GM12878 (cell line): ENCODE results near the gene TMEM120B. TPM values are rescaled to one million over a fixed set of nuclear protein-coding genes. Genes with fewer than 3 reads are reported as not detected.

Source experiments
- BHLHE40 ChIP-seq, 2 experiments: fragments of 450-650 bp in 1 of 2; IDR thresholded peaks; 2 replicates each; pipeline ENCODE4 v1.6.1; 2011 to 2017; ENCODE audit warnings: low read depth in 2 of 2, borderline replicate concordance in 1 of 2, improper control_type of control experiment in 1 of 2, low read length in 1 of 2, mild to moderate bottlenecking in 1 of 2
- DPF2 ChIP-seq: fragments of 450-650 bp; IDR thresholded peaks from 2 replicates; pipeline ENCODE4 v1.6.1; 2017; ENCODE audit warnings: mild to moderate bottlenecking
- ESRRA ChIP-seq: IDR thresholded peaks from 2 replicates; pipeline ENCODE4 v1.6.1; 2012; ENCODE audit warnings: mild to moderate bottlenecking, low read length, improper control_type of control experiment
- FOXK2 ChIP-seq: fragments of 450-650 bp; IDR thresholded peaks from 2 replicates; pipeline ENCODE4 v1.6.1; 2017; ENCODE audit warnings: mild to moderate bottlenecking, moderate library complexity
- HDAC2 ChIP-seq: fragments of 200-600 bp; sonication (generic); IDR thresholded peaks from 2 replicates; pipeline ENCODE4 v1.6.1; 2017
- JUNB ChIP-seq: IDR thresholded peaks from 2 replicates; pipeline ENCODE4 v1.6.1; 2016; ENCODE audit warnings: antibody characterized with exemption, mild to moderate bottlenecking
- JUND ChIP-seq: IDR thresholded peaks from 2 replicates; pipeline ENCODE4 v1.6.1; 2012; ENCODE audit warnings: low read depth, mild to moderate bottlenecking, low read length, improper control_type of control experiment, moderate library complexity
- MEF2A ChIP-seq: IDR thresholded peaks from 2 replicates; pipeline ENCODE4 v1.6.1; 2011; ENCODE audit warnings: low read depth, mild to moderate bottlenecking, low read length, moderate library complexity; ENCODE audit not compliant: insufficient read depth
- MEF2B ChIP-seq: fragments of 450-650 bp; IDR thresholded peaks from 2 replicates; pipeline ENCODE4 v1.6.1; 2018; ENCODE audit warnings: mild to moderate bottlenecking, moderate library complexity; ENCODE audit not compliant: partially characterized antibody, poor library complexity, severe bottlenecking
- NFIC ChIP-seq: IDR thresholded peaks from 2 replicates; pipeline ENCODE4 v1.6.1; 2012; ENCODE audit warnings: low read depth, mild to moderate bottlenecking, inconsistent platforms, low read length, moderate library complexity
- PAX5 ChIP-seq: IDR thresholded peaks from 2 replicates; pipeline ENCODE4 v1.6.1; 2011; ENCODE audit warnings: low read depth, low read length, borderline replicate concordance
- PBX3 ChIP-seq: IDR thresholded peaks from 2 replicates; pipeline ENCODE4 v1.6.1; 2011; ENCODE audit warnings: mild to moderate bottlenecking, low read depth, low read length, moderate library complexity; ENCODE audit not compliant: insufficient replicate concordance
- PML ChIP-seq: IDR thresholded peaks from 2 replicates; pipeline ENCODE4 v1.6.1; 2012; ENCODE audit warnings: low read length, inconsistent platforms
- POLR2AphosphoS2 ChIP-seq: IDR thresholded peaks from 2 replicates; pipeline ENCODE4 v1.6.1; 2011; ENCODE audit warnings: low read depth, mild to moderate bottlenecking, low read length, improper control_type of control experiment, moderate library complexity
- POLR2AphosphoS5 ChIP-seq: IDR thresholded peaks from 2 replicates; pipeline ENCODE4 v1.6.1; 2011; ENCODE audit warnings: mild to moderate bottlenecking, low read length, inconsistent platforms
- RAD21 ChIP-seq: IDR thresholded peaks from 2 replicates; pipeline ENCODE4 v1.6.1; 2011; ENCODE audit warnings: mild to moderate bottlenecking, low read depth, low read length, moderate library complexity; ENCODE audit not compliant: insufficient read depth
- RUNX3 ChIP-seq: IDR thresholded peaks from 2 replicates; pipeline ENCODE4 v1.6.1; 2012; ENCODE audit warnings: low read length, inconsistent platforms
- SMARCA5 ChIP-seq: fragments of 450-650 bp; IDR thresholded peaks from 2 replicates; pipeline ENCODE4 v1.6.1; 2017; ENCODE audit warnings: mild to moderate bottlenecking
- SUPT20H ChIP-seq: IDR thresholded peaks from 2 replicates; pipeline ENCODE4 v1.6.1; 2011; ENCODE audit warnings: low read depth, mild to moderate bottlenecking, low read length, moderate library complexity, borderline replicate concordance; ENCODE audit not compliant: control insufficient read depth
- TCF7 ChIP-seq: IDR thresholded peaks from 2 replicates; pipeline ENCODE4 v1.6.1; 2014; ENCODE audit warnings: antibody characterized with exemption, borderline replicate concordance
- ZSCAN29 ChIP-seq: fragments of 450-650 bp; IDR thresholded peaks from 2 replicates; pipeline ENCODE4 v1.6.1; 2017; ENCODE audit warnings: mild to moderate bottlenecking, moderate library complexity
- polyA plus RNA-seq, 11 experiments: library from polyadenylated mRNA; depleted of rRNA in 4 of 11; unstranded in 6 of 11; stranded (reverse) in 5 of 11; fragments of >200 nt; fragmentation: Nextera tagmentation in 4 of 11; fragmentation: Illumina TruSeq in 1 of 11; extraction: Ambion mirVana in 4 of 11; extraction: Trizol in 1 of 11; gene quantifications; 1 replicate in 1 of 11; 2 replicates in 10 of 11; pipeline versions ENCODE4 v1.2.1 to v1.2.3, GENCODE V29; 2011 to 2016; ENCODE audit warnings: inconsistent platforms in 2 of 11, missing spikeins in 2 of 11, low read depth in 1 of 11
- total RNA-seq, 4 experiments: library from RNA; depleted of rRNA in 3 of 4; stranded (reverse); fragments of >200 nt in 3 of 4; fragmentation: Illumina TruSeq in 1 of 4; extraction: Trizol in 1 of 4; gene quantifications; 2 replicates each; pipeline versions ENCODE4 v1.2.1 to v1.2.3, GENCODE V29; 2013 to 2021
- TF ChIP-seq, protein P1 (sequence below): fragments of 150-350 bp; IDR thresholded peaks from 2 replicates; pipeline ENCODE4 v1.6.1; 2016; ENCODE audit warnings: low read depth, low read length
- TF ChIP-seq, protein P2 (sequence below): IDR thresholded peaks from 2 replicates; pipeline ENCODE4 v1.6.1; 2012; ENCODE audit warnings: mild to moderate bottlenecking, low read depth, low read length

TMEM120B gene
- total and polyA plus RNA-seq, 10 of the 15 experiments (the other 5 are each of a cell fraction or from before 2014, with no cell fraction given): 4.0 to 26.2 (median 9.2) TPM

DNA sequence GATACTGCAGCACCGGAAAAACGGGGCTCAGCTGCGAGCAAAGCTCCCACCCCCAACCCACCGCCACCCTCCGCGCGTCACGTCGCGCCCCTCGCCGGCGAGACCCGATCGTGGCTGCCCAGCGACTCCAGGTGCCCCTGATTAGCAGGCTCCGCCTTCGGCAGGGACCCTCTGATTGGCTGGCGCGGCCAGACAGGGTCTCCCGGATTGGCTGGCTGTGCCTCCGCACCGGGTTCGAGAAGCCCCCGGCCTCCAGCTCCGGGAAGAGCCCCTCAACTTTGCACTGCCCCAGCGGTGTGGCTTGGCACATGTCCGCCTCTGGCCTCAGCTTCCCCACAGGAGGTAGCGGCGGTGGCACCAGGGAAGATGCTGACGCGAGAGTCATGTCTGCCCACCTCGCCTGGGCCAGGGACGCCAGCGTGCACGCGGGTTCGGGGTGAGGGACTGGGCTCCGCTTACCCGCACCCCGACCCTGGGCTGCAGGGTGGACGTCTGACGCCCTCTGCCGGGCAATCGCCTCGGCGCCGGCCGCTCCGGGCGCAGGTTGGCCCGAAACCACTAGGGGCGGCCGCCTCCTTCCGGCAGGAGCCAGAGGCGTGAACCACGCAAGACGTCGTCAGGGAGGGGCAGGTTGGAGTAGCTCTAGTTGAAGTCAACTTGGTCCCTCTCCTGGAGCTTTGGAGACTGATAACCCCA lies 81.4 kb downstream of the TMEM120B start (continued):
- no peak for TF ChIP-seq PBX3
- TF ChIP-seq ZSCAN29: peak; percentile 63; the same call in 1 of the 2 replicates
- peak; percentile 85 to 91 for TF ChIP-seq BHLHE40 (IDR thresholded peaks at IDR 0.05; ENCODE audit: borderline replicate concordance in 1 of 2, low read depth in 2 of 2, low read length in 1 of 2)
- peak; percentile 27; the same call in 1 of the 2 replicates for TF ChIP-seq JUND
- peak; percentile 21 for TF ChIP-seq MEF2B
- no peak for TF ChIP-seq TCF7
- TF ChIP-seq HDAC2: no peak
- TF ChIP-seq JUNB: no peak
- peak; percentile 73; the same call in 1 of the 2 replicates for TF ChIP-seq MEF2A
- no peak for TF ChIP-seq SUPT20H
- TF ChIP-seq NFIC: no peak
- no peak for TF ChIP-seq PML
- no peak; the same call in 1 of the 2 replicates for TF ChIP-seq FOXK2
- TF ChIP-seq ESRRA: no peak
- TF ChIP-seq, protein P1, sequence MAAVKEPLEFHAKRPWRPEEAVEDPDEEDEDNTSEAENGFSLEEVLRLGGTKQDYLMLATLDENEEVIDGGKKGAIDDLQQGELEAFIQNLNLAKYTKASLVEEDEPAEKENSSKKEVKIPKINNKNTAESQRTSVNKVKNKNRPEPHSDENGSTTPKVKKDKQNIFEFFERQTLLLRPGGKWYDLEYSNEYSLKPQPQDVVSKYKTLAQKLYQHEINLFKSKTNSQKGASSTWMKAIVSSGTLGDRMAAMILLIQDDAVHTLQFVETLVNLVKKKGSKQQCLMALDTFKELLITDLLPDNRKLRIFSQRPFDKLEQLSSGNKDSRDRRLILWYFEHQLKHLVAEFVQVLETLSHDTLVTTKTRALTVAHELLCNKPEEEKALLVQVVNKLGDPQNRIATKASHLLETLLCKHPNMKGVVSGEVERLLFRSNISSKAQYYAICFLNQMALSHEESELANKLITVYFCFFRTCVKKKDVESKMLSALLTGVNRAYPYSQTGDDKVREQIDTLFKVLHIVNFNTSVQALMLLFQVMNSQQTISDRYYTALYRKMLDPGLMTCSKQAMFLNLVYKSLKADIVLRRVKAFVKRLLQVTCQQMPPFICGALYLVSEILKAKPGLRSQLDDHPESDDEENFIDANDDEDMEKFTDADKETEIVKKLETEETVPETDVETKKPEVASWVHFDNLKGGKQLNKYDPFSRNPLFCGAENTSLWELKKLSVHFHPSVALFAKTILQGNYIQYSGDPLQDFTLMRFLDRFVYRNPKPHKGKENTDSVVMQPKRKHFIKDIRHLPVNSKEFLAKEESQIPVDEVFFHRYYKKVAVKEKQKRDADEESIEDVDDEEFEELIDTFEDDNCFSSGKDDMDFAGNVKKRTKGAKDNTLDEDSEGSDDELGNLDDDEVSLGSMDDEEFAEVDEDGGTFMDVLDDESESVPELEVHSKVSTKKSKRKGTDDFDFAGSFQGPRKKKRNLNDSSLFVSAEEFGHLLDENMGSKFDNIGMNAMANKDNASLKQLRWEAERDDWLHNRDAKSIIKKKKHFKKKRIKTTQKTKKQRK: no peak
- TF ChIP-seq RUNX3: no peak
- TF ChIP-seq POLR2AphosphoS5: no peak
- no peak; the same call in 1 of the 2 replicates for TF ChIP-seq POLR2AphosphoS2
- peak; percentile 90 for TF ChIP-seq RAD21
- TF ChIP-seq DPF2: peak; percentile 77
- TF ChIP-seq PAX5: peak; percentile 87; the same call in 1 of the 2 replicates
- TF ChIP-seq, protein P2, sequence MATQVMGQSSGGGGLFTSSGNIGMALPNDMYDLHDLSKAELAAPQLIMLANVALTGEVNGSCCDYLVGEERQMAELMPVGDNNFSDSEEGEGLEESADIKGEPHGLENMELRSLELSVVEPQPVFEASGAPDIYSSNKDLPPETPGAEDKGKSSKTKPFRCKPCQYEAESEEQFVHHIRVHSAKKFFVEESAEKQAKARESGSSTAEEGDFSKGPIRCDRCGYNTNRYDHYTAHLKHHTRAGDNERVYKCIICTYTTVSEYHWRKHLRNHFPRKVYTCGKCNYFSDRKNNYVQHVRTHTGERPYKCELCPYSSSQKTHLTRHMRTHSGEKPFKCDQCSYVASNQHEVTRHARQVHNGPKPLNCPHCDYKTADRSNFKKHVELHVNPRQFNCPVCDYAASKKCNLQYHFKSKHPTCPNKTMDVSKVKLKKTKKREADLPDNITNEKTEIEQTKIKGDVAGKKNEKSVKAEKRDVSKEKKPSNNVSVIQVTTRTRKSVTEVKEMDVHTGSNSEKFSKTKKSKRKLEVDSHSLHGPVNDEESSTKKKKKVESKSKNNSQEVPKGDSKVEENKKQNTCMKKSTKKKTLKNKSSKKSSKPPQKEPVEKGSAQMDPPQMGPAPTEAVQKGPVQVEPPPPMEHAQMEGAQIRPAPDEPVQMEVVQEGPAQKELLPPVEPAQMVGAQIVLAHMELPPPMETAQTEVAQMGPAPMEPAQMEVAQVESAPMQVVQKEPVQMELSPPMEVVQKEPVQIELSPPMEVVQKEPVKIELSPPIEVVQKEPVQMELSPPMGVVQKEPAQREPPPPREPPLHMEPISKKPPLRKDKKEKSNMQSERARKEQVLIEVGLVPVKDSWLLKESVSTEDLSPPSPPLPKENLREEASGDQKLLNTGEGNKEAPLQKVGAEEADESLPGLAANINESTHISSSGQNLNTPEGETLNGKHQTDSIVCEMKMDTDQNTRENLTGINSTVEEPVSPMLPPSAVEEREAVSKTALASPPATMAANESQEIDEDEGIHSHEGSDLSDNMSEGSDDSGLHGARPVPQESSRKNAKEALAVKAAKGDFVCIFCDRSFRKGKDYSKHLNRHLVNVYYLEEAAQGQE: peak; percentile 43; the same call in 1 of the 2 replicates
- peak; percentile 99 for TF ChIP-seq SMARCA5
